ENCODE data around the gene ATP8A2.

Gene ATP8A2

GRCh38 chr13:25910991-25911419 lies 539.2 kb downstream of the ATP8A2 start:
- TF ChIP-seq ZFX (IDR thresholded peaks at IDR 0.05; ENCODE audit: borderline replicate concordance): no peak
- TF ChIP-seq, protein P1, sequence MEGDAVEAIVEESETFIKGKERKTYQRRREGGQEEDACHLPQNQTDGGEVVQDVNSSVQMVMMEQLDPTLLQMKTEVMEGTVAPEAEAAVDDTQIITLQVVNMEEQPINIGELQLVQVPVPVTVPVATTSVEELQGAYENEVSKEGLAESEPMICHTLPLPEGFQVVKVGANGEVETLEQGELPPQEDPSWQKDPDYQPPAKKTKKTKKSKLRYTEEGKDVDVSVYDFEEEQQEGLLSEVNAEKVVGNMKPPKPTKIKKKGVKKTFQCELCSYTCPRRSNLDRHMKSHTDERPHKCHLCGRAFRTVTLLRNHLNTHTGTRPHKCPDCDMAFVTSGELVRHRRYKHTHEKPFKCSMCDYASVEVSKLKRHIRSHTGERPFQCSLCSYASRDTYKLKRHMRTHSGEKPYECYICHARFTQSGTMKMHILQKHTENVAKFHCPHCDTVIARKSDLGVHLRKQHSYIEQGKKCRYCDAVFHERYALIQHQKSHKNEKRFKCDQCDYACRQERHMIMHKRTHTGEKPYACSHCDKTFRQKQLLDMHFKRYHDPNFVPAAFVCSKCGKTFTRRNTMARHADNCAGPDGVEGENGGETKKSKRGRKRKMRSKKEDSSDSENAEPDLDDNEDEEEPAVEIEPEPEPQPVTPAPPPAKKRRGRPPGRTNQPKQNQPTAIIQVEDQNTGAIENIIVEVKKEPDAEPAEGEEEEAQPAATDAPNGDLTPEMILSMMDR (IDR thresholded peaks at IDR 0.05): no peak
- H3K27ac ChIP-seq: no peak overlapping the region

DNA sequence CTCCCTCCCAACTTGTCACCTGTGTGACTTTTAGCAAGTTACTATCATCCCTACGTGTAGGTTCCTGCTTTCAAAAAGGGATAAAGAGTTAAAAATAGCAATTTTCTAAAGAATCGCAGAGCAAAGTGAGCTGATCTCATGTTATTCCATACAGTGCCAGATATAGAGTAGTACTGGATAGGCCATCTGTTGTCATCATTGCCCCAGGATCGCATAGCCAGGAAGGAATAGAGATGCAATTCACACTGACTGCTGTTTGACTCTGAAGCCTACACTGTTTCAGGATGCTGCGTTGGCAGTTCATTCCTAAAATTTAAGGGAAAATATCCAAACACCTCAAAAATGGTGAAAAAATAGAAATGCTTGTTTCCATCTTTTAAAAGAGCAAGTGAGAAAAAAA lies 541.2 kb downstream of the ATP8A2 start:
- TF ChIP-seq, protein P1 (IDR thresholded peaks at IDR 0.05): no peak
- no peak for TF ChIP-seq ZFX (IDR thresholded peaks at IDR 0.05; ENCODE audit: borderline replicate concordance)
- no peak overlapping the region for H3K27ac ChIP-seq

DNA sequence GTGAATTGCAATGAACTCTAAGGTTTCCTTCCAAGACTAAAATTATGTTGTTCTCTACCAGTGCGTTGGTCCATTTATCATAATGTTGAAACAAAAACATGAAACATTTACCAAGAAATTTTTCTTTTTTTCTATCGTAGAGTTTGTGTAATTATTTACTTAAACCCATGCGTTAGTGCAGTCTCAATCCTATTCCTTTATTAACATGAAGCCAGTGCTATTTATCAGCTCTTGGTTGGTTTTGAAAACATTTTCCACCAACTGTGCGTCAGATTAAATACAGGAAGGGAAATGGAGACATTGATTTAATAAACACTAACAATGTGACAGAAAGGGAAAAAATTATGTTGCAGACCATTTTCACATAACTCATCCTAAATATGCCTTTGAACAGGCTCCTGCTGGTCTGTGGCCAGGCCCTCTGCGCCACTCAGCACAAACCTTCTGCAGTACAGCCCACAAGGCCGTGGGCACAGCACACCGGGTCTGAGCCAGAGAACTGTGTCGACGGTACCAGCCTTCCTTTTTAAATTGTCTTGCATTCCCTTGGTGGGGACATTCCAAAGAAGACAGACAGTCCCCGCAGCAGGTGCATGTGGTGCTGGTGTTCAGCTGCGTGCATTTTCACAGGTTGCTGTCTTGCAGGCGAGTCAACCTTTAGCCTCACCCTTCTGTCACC lies 544.2 kb downstream of the ATP8A2 start:
- TF ChIP-seq, protein P1 (IDR thresholded peaks at IDR 0.05): no peak
- TF ChIP-seq ZFX (IDR thresholded peaks at IDR 0.05; ENCODE audit: borderline replicate concordance): no peak
- no peak overlapping the region for H3K27ac ChIP-seq

- TF ChIP-seq, protein P1 (IDR thresholded peaks at IDR 0.05): no peak
- TF ChIP-seq ZFX (IDR thresholded peaks at IDR 0.05; ENCODE audit: borderline replicate concordance): no peak
- H3K27ac ChIP-seq: no peak overlapping the region
Observed at GRCh38 chr13:25920277-25920676, 548.5 kb downstream of the ATP8A2 start.

DNA sequence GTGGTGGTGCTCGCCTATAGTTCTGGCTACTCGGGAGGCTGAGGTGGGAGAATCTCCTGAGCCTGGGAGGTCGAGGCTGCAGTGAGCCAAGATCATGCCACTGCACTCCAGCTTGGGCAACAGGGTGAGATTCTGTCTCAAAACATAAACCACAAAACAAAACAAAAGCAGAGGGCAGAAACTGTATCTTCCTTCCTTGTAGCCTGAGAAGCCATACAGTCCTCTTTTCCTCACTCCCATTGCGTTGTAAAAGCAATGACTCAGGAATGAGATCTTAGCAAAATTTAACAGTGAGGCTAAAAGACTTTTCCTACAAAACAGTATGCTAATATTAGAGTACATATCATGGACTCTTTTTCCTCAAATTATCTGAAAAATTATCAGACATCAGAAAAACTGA lies 549.2 kb downstream of the ATP8A2 start:
- H3K27ac ChIP-seq: no peak overlapping the region
- no peak for TF ChIP-seq ZFX (IDR thresholded peaks at IDR 0.05; ENCODE audit: borderline replicate concordance)
- TF ChIP-seq, protein P1 (IDR thresholded peaks at IDR 0.05): no peak

GRCh38 chr13:25922376-25922775 lies 550.6 kb downstream of the ATP8A2 start:
- no peak for TF ChIP-seq ZFX (IDR thresholded peaks at IDR 0.05; ENCODE audit: borderline replicate concordance)
- TF ChIP-seq, protein P1 (IDR thresholded peaks at IDR 0.05): no peak
- no peak overlapping the region for H3K27ac ChIP-seq

DNA sequence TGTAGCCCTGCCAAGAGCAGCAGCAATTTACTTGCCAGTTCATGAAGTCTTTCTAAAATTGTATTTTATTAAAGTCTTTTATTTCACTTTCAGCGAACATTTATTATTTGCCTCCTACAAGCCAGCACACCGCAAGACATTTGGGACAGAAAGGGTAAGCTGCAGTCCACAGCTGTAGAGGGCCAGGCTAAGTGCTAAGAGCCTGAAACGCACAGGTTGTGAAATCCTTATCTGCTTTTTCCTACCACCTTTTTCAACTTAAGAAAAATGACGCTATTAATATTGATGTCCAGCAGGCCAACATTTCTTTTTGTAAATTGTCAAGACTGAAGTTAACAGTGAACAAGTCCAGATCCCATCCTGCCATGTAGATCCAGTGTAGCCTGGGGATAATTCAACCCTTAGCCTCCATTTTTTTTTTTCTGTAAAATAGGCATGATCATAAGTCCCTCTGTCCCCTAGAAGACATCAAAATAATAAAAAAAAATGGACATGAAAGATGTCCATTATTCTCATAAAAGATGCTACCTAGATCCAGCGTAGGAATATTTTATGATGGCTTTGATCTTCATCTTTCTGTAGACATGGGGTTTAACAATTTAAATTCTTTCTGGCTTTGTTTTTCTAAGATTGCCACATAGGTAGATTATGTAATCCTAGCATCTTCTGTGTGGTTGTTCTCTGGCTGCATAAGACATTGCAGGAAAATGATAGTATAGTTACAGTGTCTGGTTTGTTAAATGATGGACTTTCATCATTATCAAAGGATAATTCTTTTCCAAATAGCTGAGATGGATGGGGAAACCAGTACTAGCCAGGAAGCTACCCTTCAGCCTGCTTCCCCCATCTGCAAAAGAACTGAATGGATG lies 551.7 kb downstream of the ATP8A2 start:
- no peak overlapping the region for H3K27ac ChIP-seq

More for the DNA sequence above, 551.7 kb downstream of the ATP8A2 start:
- TF ChIP-seq, protein P1 (IDR thresholded peaks at IDR 0.05): no peak

Measured in 22Rv1 (cell line).